Spinal cord (tissue), 10 donors: Measurements from ENCODE around the gene SMYD3. TPM values are rescaled to one million over a fixed set of nuclear protein-coding genes. Genes with fewer than 3 reads are reported as not detected.
A peak's percentile ranks its signal among the peaks of the same experiment; 100 is the strongest.

Source experiments
- DNase-seq, 6 donors: peaks; one replicate each; pipeline versions ENCODE4 v3.0.0 to v3.0.0-alpha.2; 2013 to 2015; ENCODE audit warnings: low spot score in 6 of 6, low read depth in 4 of 6
- H3K27ac ChIP-seq: one replicate; pipeline ENCODE4 v1.5.1; 2013; ENCODE audit warnings: low read depth, low read length, control low read depth
- H3K27me3 ChIP-seq: one replicate; pipeline ENCODE4 v1.6.1; 2013; ENCODE audit warnings: low read length; ENCODE audit not compliant: control insufficient read depth, insufficient read depth
- H3K36me3 ChIP-seq: one replicate; pipeline ENCODE4 v1.6.1; 2013; ENCODE audit warnings: low read length; ENCODE audit not compliant: control insufficient read depth, insufficient read depth
- H3K4me1 ChIP-seq: one replicate; pipeline ENCODE4 v1.6.1; 2013; ENCODE audit warnings: low read length; ENCODE audit not compliant: control insufficient read depth, insufficient read depth
- H3K4me3 ChIP-seq: one replicate; pipeline ENCODE4 v1.5.1; 2013; ENCODE audit warnings: low read depth, low read length, control low read depth
- H3K9me3 ChIP-seq: one replicate; pipeline ENCODE4 v1.6.1; 2013; ENCODE audit warnings: low read length; ENCODE audit not compliant: control insufficient read depth, insufficient read depth
- WGBS: methylation state at CpG from one replicate; pipeline ENCODE4 v1.1.5; 2013; ENCODE audit warnings: missing lambda C conversion rate; ENCODE audit not compliant: insufficient coverage; 5-methylcytosine and 5-hydroxymethylcytosine counted together
- polyA plus RNA-seq, 2 donors: library from polyadenylated mRNA; unstranded; fragments of 120-200 nt; gene quantifications; one replicate each; pipeline ENCODE4 v1.2.1, GENCODE V29; 2013; ENCODE audit not compliant: insufficient read length in 2 of 2
- total RNA-seq, 2 donors: library from RNA; depleted of rRNA in 1 of 2; stranded (reverse); fragments of 120-200 nt in 1 of 2; fragments of >200 nt in 1 of 2; gene quantifications; one replicate each; pipeline versions ENCODE4 v1.2.3 to v1.2.4, GENCODE V29; 2013 to 2014
- donor health status: healthy.

SMYD3 gene
- total and polyA plus RNA-seq, 4 donors = 37.5 to 54.4 (median 49.4) TPM

- Histone ChIP-seq H3K4me1 (peaks cover 8% of the 10 kb centered on the region), H3K36me3 (no peaks in the 10 kb centered on the region), H3K27ac (no peak overlapping the region), H3K4me3 (no peak overlapping the region), H3K27me3 (no peaks in the 10 kb centered on the region), H3K9me3 (no peaks in the 10 kb centered on the region)
- DNase-seq = no peak
- WGBS = 86% methylated on average over 7 of the region's 10 CpGs
These were observed 346.2 kb downstream of the SMYD3 start for GRCh38 chr1:246160905-246161304.

GRCh38 chr1:246160374-246160773 lies 346.7 kb downstream of the SMYD3 start:
- DNase-seq = peak in 1 of 6 donors; percentile 68
- Histone ChIP-seq H3K4me3 (no peak overlapping the region), H3K4me1 (peaks cover 8% of the 10 kb centered on the region), H3K27me3 (no peaks in the 10 kb centered on the region), H3K36me3 (no peaks in the 10 kb centered on the region), H3K27ac (no peak overlapping the region), H3K9me3 (no peaks in the 10 kb centered on the region)
- 86% methylated on average over 2 of the region's 4 CpGs for WGBS

GRCh38 chr1:246159279-246160227 lies 347.5 kb downstream of the SMYD3 start:
- no peaks in the 10 kb centered on the region for H3K27me3 ChIP-seq
- no peaks in the 10 kb centered on the region for H3K36me3 ChIP-seq
- H3K27ac ChIP-seq = no peak overlapping the region
- no peak for DNase-seq
- no peaks in the 10 kb centered on the region for H3K9me3 ChIP-seq
- WGBS = 57% methylated on average over 2 of the region's 9 CpGs
- peaks cover 8% of the 10 kb centered on the region for H3K4me1 ChIP-seq
- no peak overlapping the region for H3K4me3 ChIP-seq

- no peak for DNase-seq
- Histone ChIP-seq H3K4me1 (peaks cover 8% of the 10 kb centered on the region), H3K36me3 (no peaks in the 10 kb centered on the region), H3K27me3 (no peaks in the 10 kb centered on the region), H3K4me3 (no peak overlapping the region), H3K9me3 (no peaks in the 10 kb centered on the region), H3K27ac (no peak overlapping the region)
- WGBS = no CpG with 5 or more reads among the region's 2 CpGs
These were observed 348.9 kb downstream of the SMYD3 start for GRCh38 chr1:246158131-246158530.

GRCh38 chr1:246157516-246157915 lies 349.6 kb downstream of the SMYD3 start:
- Histone ChIP-seq H3K36me3 (no peaks in the 10 kb centered on the region), H3K27ac (no peak overlapping the region), H3K27me3 (no peaks in the 10 kb centered on the region), H3K4me3 (no peak overlapping the region), H3K4me1 (peaks cover 8% of the 10 kb centered on the region), H3K9me3 (no peaks in the 10 kb centered on the region)
- no CpG with 5 or more reads among the region's 2 CpGs for whole genome bisulfite sequencing
- no peak for DNase-seq

GRCh38 chr1:246156847-246157246 lies 350.2 kb downstream of the SMYD3 start:
- WGBS = 96% methylated on average over 10 of the region's 12 CpGs
- no peaks in the 10 kb centered on the region for H3K36me3 ChIP-seq
- H3K4me3 ChIP-seq = no peak overlapping the region
- DNase-seq = no peak
- no peaks in the 10 kb centered on the region for H3K9me3 ChIP-seq
- no peak overlapping the region for H3K27ac ChIP-seq
- no peaks in the 10 kb centered on the region for H3K27me3 ChIP-seq
- H3K4me1 ChIP-seq = peaks cover 8% of the 10 kb centered on the region

- Histone ChIP-seq H3K36me3 (no peaks in the 10 kb centered on the region), H3K9me3 (no peaks in the 10 kb centered on the region), H3K4me1 (peaks cover 5% of the 10 kb centered on the region), H3K27me3 (no peaks in the 10 kb centered on the region), H3K27ac (no peak overlapping the region), H3K4me3 (no peak overlapping the region)
- WGBS = no CpG with 5 or more reads among the region's 4 CpGs
- DNase-seq = no peak
These were observed 351.2 kb downstream of the SMYD3 start for GRCh38 chr1:246155923-246156322.

GRCh38 chr1:246153796-246154212 lies 353.3 kb downstream of the SMYD3 start:
- no peaks in the 10 kb centered on the region for H3K27me3 ChIP-seq
- no peak overlapping the region for H3K27ac ChIP-seq
- no peaks in the 10 kb centered on the region for H3K36me3 ChIP-seq
- WGBS = no CpG with 5 or more reads among the region's 3 CpGs
- no peak overlapping the region for H3K4me3 ChIP-seq
- no peak for DNase-seq
- H3K9me3 ChIP-seq = no peaks in the 10 kb centered on the region
- H3K4me1 ChIP-seq = no peaks in the 10 kb centered on the region

GRCh38 chr1:246152986-246153431 lies 354.1 kb downstream of the SMYD3 start:
- Histone ChIP-seq H3K4me1 (no peaks in the 10 kb centered on the region), H3K27me3 (no peaks in the 10 kb centered on the region), H3K9me3 (peaks cover under 1% of the 10 kb centered on the region), H3K4me3 (no peak overlapping the region), H3K27ac (no peak overlapping the region), H3K36me3 (peaks cover under 1% of the 10 kb centered on the region)
- DNase-seq = no peak
- WGBS = 88% methylated on average over 3 of the region's 3 CpGs
